IPS-20b (cell line): ENCODE data around the gene SMPDL3A.

Experiments
- H3K27ac ChIP-seq: one replicate; pipeline ENCODE4 v1.5.1; 2013; ENCODE audit warnings: low read length
- H3K27me3 ChIP-seq: 2 replicates; pipeline ENCODE4 v1.6.1; 2013; ENCODE audit warnings: mild to moderate bottlenecking, low read length, inconsistent platforms; ENCODE audit not compliant: insufficient read depth
- H3K36me3 ChIP-seq: 2 replicates; pipeline ENCODE4 v1.6.1; 2013; ENCODE audit warnings: low read depth, mild to moderate bottlenecking, inconsistent platforms, low read length, moderate library complexity; ENCODE audit not compliant: insufficient read depth
- H3K4me1 ChIP-seq: 2 replicates; pipeline ENCODE4 v1.6.1; 2013; ENCODE audit warnings: mild to moderate bottlenecking, control low read depth, inconsistent platforms, low read length, moderate library complexity; ENCODE audit not compliant: insufficient read depth
- H3K4me3 ChIP-seq: 2 replicates; pipeline ENCODE4 v1.5.1; 2013; ENCODE audit warnings: mild to moderate bottlenecking, low read length, inconsistent platforms
- H3K9ac ChIP-seq: 2 replicates; pipeline ENCODE4 v1.6.1; 2013; ENCODE audit warnings: low read depth, mild to moderate bottlenecking, inconsistent platforms, low read length, moderate library complexity
- H3K9me3 ChIP-seq: 2 replicates; pipeline ENCODE4 v1.6.1; 2013; ENCODE audit warnings: mild to moderate bottlenecking, low read depth, low read length, inconsistent platforms; ENCODE audit not compliant: insufficient read depth

SMPDL3A gene

DNA sequence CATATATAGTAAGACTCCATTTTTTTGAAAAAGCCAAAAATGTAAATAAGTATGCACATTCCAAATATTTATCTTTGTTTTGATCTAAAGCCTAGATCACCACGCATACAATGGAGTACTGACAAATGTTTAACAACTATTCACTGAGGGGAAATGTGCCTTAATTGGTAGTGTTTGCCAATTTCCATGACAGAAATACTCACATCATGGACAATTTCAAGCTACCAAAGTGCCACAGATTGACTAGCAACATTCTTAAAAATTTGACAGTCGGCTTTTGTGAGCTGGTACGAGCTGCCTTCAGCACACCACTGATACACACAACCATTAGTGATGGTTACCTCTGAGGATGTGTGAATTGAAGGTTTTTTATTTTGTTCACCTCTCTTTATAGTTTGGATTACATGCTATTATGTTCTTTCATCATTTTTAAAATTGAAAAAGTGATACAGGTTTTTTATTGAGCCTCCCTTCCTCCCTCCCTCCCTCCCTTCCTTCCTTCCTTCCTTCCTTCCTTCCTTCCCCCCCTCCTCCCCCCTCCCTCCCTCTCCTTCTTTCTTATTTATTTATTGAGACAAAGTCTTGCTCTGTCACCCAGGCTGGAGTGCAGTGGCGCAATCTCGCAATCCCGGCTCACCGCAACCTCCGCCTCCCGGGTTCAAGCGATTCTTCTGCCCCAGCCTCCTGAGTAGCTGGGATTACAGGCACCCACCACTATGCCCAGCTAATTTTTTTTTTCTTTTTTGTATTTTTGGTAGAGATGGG is 19.2 kb downstream of the SMPDL3A start:
- no peaks in the 10 kb centered on the region for H3K9me3 ChIP-seq
- no peak overlapping the region for H3K9ac ChIP-seq
- H3K36me3 ChIP-seq = no peaks in the 10 kb centered on the region
- H3K4me1 ChIP-seq = no peaks in the 10 kb centered on the region
- no peak overlapping the region for H3K27ac ChIP-seq
- no peak overlapping the region for H3K4me3 ChIP-seq
- no peaks in the 10 kb centered on the region for H3K27me3 ChIP-seq

DNA sequence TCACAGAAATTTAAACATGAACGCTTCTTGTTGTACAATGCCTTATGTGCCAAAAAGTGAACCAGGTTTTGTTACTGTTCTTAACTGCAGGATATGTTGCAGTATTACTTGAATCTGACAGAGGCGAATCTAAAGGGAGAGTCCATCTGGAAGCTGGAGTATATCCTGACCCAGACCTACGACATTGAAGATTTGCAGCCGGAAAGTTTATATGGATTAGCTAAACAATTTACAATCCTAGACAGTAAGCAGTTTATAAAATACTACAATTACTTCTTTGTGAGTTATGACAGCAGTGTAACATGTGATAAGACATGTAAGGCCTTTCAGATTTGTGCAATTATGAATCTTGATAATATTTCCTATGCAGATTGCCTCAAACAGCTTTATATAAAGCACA is 19.9 kb downstream of the SMPDL3A start:
- no peak overlapping the region for H3K4me3 ChIP-seq
- H3K4me1 ChIP-seq = no peaks in the 10 kb centered on the region
- no peaks in the 10 kb centered on the region for H3K36me3 ChIP-seq

DNA sequence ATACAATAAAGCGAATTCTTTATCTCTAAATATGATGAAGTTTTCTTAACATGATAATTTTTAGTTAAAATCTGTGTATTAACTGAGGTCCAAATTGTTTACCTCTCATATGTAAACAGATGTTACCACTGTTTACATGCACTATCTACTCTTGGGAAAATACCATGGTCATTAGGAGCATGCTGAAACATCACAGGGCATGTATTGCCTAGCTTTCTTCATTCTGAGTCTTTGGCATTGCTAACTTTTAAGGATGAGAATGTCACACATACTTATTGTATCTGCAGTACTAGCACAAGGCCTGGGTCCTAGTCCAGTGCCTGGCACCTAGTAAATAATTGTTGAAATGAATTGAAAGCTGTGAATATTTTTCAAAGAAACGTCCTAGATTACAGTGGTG is 20.6 kb downstream of the SMPDL3A start:
- no peaks in the 10 kb centered on the region for H3K36me3 ChIP-seq
- no peaks in the 10 kb centered on the region for H3K4me1 ChIP-seq
- H3K27ac ChIP-seq = no peak overlapping the region
- H3K4me3 ChIP-seq = no peak overlapping the region
- no peaks in the 10 kb centered on the region for H3K9me3 ChIP-seq
- no peak overlapping the region for H3K9ac ChIP-seq
- no peaks in the 10 kb centered on the region for H3K27me3 ChIP-seq

More for the DNA sequence above, 19.9 kb downstream of the SMPDL3A start:
- no peaks in the 10 kb centered on the region for H3K27me3 ChIP-seq
- H3K9me3 ChIP-seq = no peaks in the 10 kb centered on the region
- H3K9ac ChIP-seq = no peak overlapping the region
- no peak overlapping the region for H3K27ac ChIP-seq

DNA sequence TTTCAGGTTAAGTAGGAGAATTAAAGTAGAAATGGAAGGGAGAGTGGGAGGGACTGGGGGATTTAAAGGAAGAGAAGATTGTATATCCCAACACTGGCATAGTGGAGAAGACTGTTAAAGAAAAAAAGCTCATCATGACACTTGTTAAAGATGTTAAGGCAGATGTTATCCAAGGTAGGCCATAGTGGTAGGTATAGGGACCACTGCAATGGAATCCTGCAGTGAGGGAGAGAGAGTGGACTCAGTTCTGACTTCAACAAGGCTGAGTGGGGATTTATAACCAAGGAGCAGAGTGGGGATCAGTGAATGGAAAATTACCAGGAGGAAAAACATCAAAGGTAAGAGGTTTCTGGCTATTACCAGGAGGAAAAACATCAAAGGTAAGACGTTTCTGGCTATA is 21.1 kb downstream of the SMPDL3A start:
- Histone ChIP-seq H3K36me3 (no peaks in the 10 kb centered on the region), H3K4me1 (no peaks in the 10 kb centered on the region), H3K9me3 (no peaks in the 10 kb centered on the region), H3K9ac (no peak overlapping the region), H3K27me3 (no peaks in the 10 kb centered on the region), H3K4me3 (no peak overlapping the region), H3K27ac (no peak overlapping the region)

DNA sequence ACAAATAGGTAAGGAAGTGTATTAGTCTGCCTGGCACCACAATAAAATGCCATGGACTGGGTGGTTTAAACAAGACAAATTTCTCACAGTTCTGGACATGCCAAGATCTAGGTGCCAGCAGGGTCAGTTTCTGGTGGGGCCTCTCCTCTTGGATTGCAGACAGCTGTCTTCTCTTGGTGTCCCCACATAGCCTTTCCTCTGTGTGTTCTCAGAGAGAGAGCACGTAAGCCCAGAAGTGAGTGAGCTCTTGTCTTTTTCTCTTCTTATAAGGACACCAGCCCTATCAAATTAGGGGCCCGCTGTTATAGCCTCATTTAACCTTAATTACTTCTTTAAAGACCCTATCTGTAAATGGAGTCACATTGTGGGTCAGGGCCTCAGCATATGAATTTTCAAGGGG is 28.3 kb downstream of the SMPDL3A start:
- Histone ChIP-seq H3K4me3 (no peak overlapping the region), H3K27me3 (no peaks in the 10 kb centered on the region), H3K4me1 (0 out of 2 replicates have a peak, but pooled peaks cover 8% of the 10 kb centered on the region), H3K9me3 (no peaks in the 10 kb centered on the region), H3K36me3 (no peaks in the 10 kb centered on the region), H3K27ac (no peak overlapping the region), H3K9ac (no peak overlapping the region)

DNA sequence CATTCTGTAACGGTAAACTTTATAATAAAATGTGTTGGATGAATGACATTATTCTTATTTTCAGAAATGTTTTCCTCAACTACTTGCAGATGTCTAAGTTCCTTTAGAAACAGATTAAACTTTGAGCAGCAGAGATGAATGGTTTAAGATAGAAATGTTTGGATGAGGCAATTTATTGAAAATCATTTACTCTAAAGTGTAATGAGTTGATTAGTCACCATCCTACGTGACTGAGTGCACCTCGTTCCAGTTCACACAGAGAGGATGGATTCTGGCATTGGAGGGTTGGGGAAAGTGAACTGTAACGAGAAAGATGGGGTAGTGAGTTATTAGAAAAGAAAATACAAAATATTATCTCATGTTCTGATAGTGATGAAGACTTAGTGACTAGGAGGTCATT is 28.7 kb downstream of the SMPDL3A start:
- Histone ChIP-seq H3K9ac (no peak overlapping the region), H3K27ac (no peak overlapping the region), H3K9me3 (no peaks in the 10 kb centered on the region), H3K4me1 (0 out of 2 replicates have a peak, but pooled peaks cover 8% of the 10 kb centered on the region), H3K36me3 (no peaks in the 10 kb centered on the region), H3K27me3 (no peaks in the 10 kb centered on the region), H3K4me3 (no peak overlapping the region)

DNA sequence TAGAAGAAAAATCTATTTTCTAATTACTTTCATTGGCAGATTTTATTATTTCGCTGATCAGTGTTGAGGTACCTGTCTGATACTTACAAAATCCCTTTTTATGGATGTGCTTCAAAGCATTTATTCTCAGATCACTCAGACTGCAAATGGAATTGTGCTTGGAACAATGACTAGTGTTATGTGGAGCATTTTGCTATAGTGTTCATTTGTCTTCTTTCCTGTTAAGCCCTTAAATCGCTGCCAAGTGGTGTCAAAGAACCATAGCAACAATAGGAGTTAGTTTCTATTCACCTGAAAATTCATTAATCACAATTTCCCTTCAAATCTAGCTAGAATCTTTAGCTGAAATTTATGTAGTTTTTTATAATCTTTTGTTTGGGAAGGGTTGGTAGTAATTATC is 29.8 kb downstream of the SMPDL3A start:
- H3K9ac ChIP-seq = no peak overlapping the region
- 0 out of 2 replicates have a peak, but pooled peaks cover 8% of the 10 kb centered on the region for H3K4me1 ChIP-seq
- H3K27ac ChIP-seq = no peak overlapping the region
- H3K4me3 ChIP-seq = no peak overlapping the region
- H3K9me3 ChIP-seq = no peaks in the 10 kb centered on the region
- H3K27me3 ChIP-seq = no peaks in the 10 kb centered on the region
- H3K36me3 ChIP-seq = no peaks in the 10 kb centered on the region

DNA sequence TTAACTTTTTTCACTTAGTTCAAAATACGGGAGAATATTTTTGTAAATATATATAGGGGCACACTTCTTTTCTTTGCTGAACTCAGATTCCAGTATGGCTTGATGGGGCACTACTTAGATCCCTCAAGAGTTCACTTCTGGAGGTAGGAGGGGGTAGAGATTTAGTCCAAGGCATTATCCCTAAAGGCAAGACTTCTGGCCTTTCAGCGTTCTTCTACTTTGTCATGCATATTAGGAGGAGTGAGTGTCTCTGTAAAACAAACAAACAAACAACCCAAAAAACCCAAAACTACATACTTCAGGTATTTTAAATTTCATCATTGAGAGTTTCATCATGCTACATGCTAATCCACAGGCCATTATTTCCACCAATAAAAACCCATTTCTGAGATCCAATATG is 32.0 kb downstream of the SMPDL3A start:
- H3K9me3 ChIP-seq = no peaks in the 10 kb centered on the region
- 0 out of 2 replicates have a peak overlapping the region, but pooled peaks have one; percentile 13 for H3K4me3 ChIP-seq
- no peak overlapping the region for H3K9ac ChIP-seq
- 0 out of 2 replicates have a peak, but pooled peaks cover 8% of the 10 kb centered on the region for H3K4me1 ChIP-seq
- H3K27ac ChIP-seq = no peak overlapping the region
- H3K36me3 ChIP-seq = no peaks in the 10 kb centered on the region
- no peaks in the 10 kb centered on the region for H3K27me3 ChIP-seq

DNA sequence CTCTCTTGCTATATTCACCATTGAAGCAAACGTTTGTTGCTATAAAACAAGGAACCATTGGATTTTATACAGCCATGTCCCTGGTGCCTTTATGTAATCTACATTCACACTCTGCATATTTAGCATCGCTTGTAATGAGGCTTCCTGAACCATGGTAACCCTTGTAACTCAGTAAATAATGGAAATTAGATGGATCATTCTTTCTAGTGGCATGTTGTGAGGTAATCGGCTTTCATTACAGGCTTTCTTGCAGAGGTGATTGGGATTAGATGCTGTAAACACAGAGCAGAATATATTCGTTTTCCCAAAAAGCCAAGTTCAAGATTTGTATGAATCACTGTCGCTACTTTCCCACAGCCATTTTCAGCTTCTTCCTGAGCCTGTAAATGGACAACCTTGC is 36.1 kb downstream of the SMPDL3A start:
- no peak overlapping the region for H3K27ac ChIP-seq
- H3K4me1 ChIP-seq = peaks cover 19% of the 10 kb centered on the region; the same call in 1 of the 2 replicates
- no peaks in the 10 kb centered on the region for H3K36me3 ChIP-seq
- H3K27me3 ChIP-seq = no peaks in the 10 kb centered on the region
- H3K4me3 ChIP-seq = no peak overlapping the region
- no peaks in the 10 kb centered on the region for H3K9me3 ChIP-seq
- H3K9ac ChIP-seq = no peak overlapping the region

DNA sequence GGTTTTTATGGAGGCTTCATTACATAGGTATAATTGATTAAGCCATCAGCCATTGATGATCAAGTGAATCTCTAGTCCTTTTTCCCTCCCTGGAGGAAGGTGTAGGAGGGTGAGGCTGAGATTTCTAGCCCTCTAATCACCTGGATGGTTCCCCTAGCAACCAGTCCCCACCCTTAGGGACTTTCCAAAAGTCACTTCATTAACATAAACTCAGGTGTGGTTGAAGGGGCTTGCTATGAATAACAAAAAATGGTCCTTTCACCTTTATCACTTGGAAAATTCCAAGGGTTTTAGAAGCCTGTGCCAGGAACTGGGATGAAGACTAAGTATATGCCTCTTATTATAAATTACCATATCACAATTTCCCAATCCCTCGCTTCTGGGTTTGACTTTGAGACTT is 40.4 kb downstream of the SMPDL3A start:
- H3K27me3 ChIP-seq = no peaks in the 10 kb centered on the region
- H3K9ac ChIP-seq = no peak overlapping the region
- H3K36me3 ChIP-seq = no peaks in the 10 kb centered on the region
- H3K27ac ChIP-seq = peak overlapping the region; percentile 39
- H3K4me3 ChIP-seq = peak overlapping the region; percentile 11; the same call in 1 of the 2 replicates
- H3K4me1 ChIP-seq = peaks cover 21% of the 10 kb centered on the region; the same call in 1 of the 2 replicates
- no peaks in the 10 kb centered on the region for H3K9me3 ChIP-seq

DNA sequence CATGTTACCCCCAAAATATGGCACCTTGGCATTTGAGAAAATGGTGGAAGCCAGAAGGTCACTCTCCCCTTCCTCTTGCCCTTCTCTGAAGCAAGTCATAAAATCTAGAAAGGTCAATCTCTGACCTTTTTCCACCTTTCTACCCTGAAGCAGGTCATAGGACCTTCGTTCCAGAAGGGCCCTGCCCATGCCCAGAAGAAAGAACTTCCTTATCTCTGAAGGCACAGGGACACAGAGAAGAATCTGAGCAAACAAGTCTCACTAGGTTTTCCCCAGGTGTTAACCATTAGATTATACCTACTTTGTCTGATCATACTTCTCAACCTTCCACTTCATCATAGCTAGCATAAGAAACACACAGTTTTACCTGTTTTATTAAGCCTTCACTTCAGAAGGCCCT is 42.5 kb downstream of the SMPDL3A start:
- no peak overlapping the region for H3K9ac ChIP-seq
- no peaks in the 10 kb centered on the region for H3K36me3 ChIP-seq
- no peaks in the 10 kb centered on the region for H3K9me3 ChIP-seq
- no peak overlapping the region for H3K4me3 ChIP-seq
- no peak overlapping the region for H3K27ac ChIP-seq
- no peaks in the 10 kb centered on the region for H3K27me3 ChIP-seq
- H3K4me1 ChIP-seq = peaks cover 21% of the 10 kb centered on the region; the same call in 1 of the 2 replicates

DNA sequence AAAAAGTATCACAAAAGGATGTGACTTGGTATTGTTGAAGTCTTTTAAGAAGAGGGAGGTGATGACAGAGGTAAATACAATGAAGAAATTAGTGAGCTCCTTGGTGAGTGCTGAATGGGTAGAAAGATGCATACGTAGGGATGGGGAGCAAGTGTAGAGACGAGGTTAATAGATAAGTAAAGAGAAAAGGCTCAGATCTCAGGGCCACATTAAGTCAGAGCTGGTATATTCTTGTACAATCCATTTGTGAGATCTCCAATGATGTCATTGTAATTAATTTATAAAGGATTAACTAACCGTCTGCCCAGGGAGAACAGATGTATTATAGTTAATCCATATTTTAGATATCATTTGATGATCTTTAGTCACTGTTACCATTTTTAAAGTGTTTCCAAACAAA is 43.4 kb downstream of the SMPDL3A start:
- H3K9ac ChIP-seq = no peak overlapping the region
- no peak overlapping the region for H3K27ac ChIP-seq
- H3K4me3 ChIP-seq = no peak overlapping the region; the same call in 1 of the 2 replicates
- H3K9me3 ChIP-seq = no peaks in the 10 kb centered on the region
- H3K36me3 ChIP-seq = no peaks in the 10 kb centered on the region
- peaks cover 21% of the 10 kb centered on the region; the same call in 1 of the 2 replicates for H3K4me1 ChIP-seq
- no peaks in the 10 kb centered on the region for H3K27me3 ChIP-seq
